H9 (cell line): ENCODE data around the gene NEK4. TPM values are rescaled to one million over a fixed set of nuclear protein-coding genes. Genes with fewer than 3 reads are reported as not detected.

Experiments used
- DNase-seq: peaks from one replicate; pipeline ENCODE4 v3.0.0-alpha.2; 2017
- H2AFZ ChIP-seq: one replicate; pipeline ENCODE4 v1.6.1; 2013; ENCODE audit warnings: mild to moderate bottlenecking, low read length, control low read depth, moderate library complexity
- H2AK5ac ChIP-seq: 2 replicates; pipeline ENCODE4 v1.6.1; 2013; ENCODE audit warnings: low read length, control low read depth, mixed read lengths; ENCODE audit not compliant: insufficient read length
- H2BK120ac ChIP-seq: one replicate; pipeline ENCODE4 v1.6.1; 2013; ENCODE audit warnings: low read depth, mild to moderate bottlenecking, low read length, control low read depth, inconsistent platforms; ENCODE audit not compliant: poor library complexity, severe bottlenecking
- H2BK12ac ChIP-seq: 2 replicates; pipeline ENCODE4 v1.6.1; 2013; ENCODE audit warnings: low read length, control low read depth, mixed read lengths, low read depth; ENCODE audit not compliant: insufficient read length
- H2BK15ac ChIP-seq: 2 replicates; pipeline ENCODE4 v1.6.1; 2013; ENCODE audit warnings: low read depth, low read length, control low read depth
- H2BK20ac ChIP-seq: one replicate; pipeline ENCODE4 v1.6.1; 2013; ENCODE audit warnings: low read depth, mild to moderate bottlenecking, low read length, control low read depth, inconsistent platforms; ENCODE audit not compliant: poor library complexity, severe bottlenecking
- H2BK5ac ChIP-seq: 2 replicates; pipeline ENCODE4 v1.6.1; 2013; ENCODE audit warnings: low read length, control low read depth, mixed read lengths; ENCODE audit not compliant: insufficient read length
- H3K14ac ChIP-seq: 2 replicates; pipeline ENCODE4 v1.6.1; 2013; ENCODE audit warnings: low read length, control low read depth; ENCODE audit not compliant: insufficient read depth
- H3K18ac ChIP-seq: 2 replicates; pipeline ENCODE4 v1.6.1; 2013; ENCODE audit warnings: low read depth, mild to moderate bottlenecking, mixed read lengths, low read length, control low read depth; ENCODE audit not compliant: insufficient read length
- H3K23ac ChIP-seq: 2 replicates; pipeline ENCODE4 v1.6.1; 2013; ENCODE audit warnings: low read length, control low read depth, mixed read lengths, low read depth; ENCODE audit not compliant: insufficient read length
- H3K23me2 ChIP-seq: 2 replicates; pipeline ENCODE4 v1.6.1; 2013; ENCODE audit warnings: low read depth, mild to moderate bottlenecking, mixed read lengths, low read length, control low read depth; ENCODE audit not compliant: insufficient read length, poor library complexity, severe bottlenecking
- H3K27ac ChIP-seq: 2 replicates; pipeline ENCODE4 v1.5.1; 2013; ENCODE audit warnings: low read length, control low read depth, mixed read lengths, low read depth; ENCODE audit not compliant: insufficient read length
- H3K27me3 ChIP-seq: 2 replicates; pipeline ENCODE4 v1.6.1; 2013; ENCODE audit warnings: low read length, control low read depth, inconsistent platforms; ENCODE audit not compliant: insufficient read depth
- H3K4ac ChIP-seq: 2 replicates; pipeline ENCODE4 v1.6.1; 2013; ENCODE audit warnings: low read depth, mild to moderate bottlenecking, control low read depth, inconsistent platforms, low read length, moderate library complexity
- H3K4me1 ChIP-seq: 2 replicates; pipeline ENCODE4 v1.6.1; 2013; ENCODE audit warnings: low read length, control low read depth, inconsistent platforms; ENCODE audit not compliant: insufficient read depth
- H3K4me2 ChIP-seq: 2 replicates; pipeline ENCODE4 v1.6.1; 2013; ENCODE audit warnings: low read length, control low read depth, mixed read lengths; ENCODE audit not compliant: insufficient read length, insufficient read depth
- H3K56ac ChIP-seq: 2 replicates; pipeline ENCODE4 v1.6.1; 2013; ENCODE audit warnings: low read depth, mild to moderate bottlenecking, mixed read lengths, low read length, control low read depth; ENCODE audit not compliant: insufficient read length
- H3K79me1 ChIP-seq: 2 replicates; pipeline ENCODE4 v1.6.1; 2013; ENCODE audit warnings: low read depth, mild to moderate bottlenecking, moderate library complexity, low read length, control low read depth, inconsistent platforms; ENCODE audit not compliant: insufficient read depth, poor library complexity, severe bottlenecking
- H3K79me2 ChIP-seq: 2 replicates; pipeline ENCODE4 v1.6.1; 2013; ENCODE audit warnings: low read length, control low read depth, inconsistent platforms; ENCODE audit not compliant: insufficient read depth
- H3K9ac ChIP-seq: 2 replicates; pipeline ENCODE4 v1.6.1; 2013; ENCODE audit warnings: low read length, control low read depth, mixed read lengths; ENCODE audit not compliant: insufficient read length; ENCODE audit errors: extremely low read depth
- H3K9me3 ChIP-seq: one replicate; pipeline ENCODE4 v1.6.1; 2013; ENCODE audit warnings: low read depth, low read length, inconsistent platforms; ENCODE audit not compliant: control insufficient read depth
- H3T11ph ChIP-seq: one replicate; pipeline ENCODE4 v1.6.1; 2013; ENCODE audit warnings: mild to moderate bottlenecking, low read length, control low read depth, inconsistent platforms
- H4K20me1 ChIP-seq: one replicate; pipeline ENCODE4 v1.6.1; 2013; ENCODE audit not compliant: control insufficient read depth, insufficient read length, insufficient read depth
- H4K5ac ChIP-seq: 2 replicates; pipeline ENCODE4 v1.6.1; 2013; ENCODE audit warnings: low read depth, mild to moderate bottlenecking, mixed read lengths, low read length, control low read depth; ENCODE audit not compliant: insufficient read length
- H4K8ac ChIP-seq: replicated peaks from 2 replicates; pipeline ENCODE4 v1.6.1; 2013; ENCODE audit warnings: low read length, control low read depth, mixed read lengths, low read depth; ENCODE audit not compliant: insufficient read length
- H4K91ac ChIP-seq: 2 replicates; pipeline ENCODE4 v1.6.1; 2013; ENCODE audit warnings: low read depth, mild to moderate bottlenecking, moderate library complexity, mixed read lengths, low read length, control low read depth; ENCODE audit not compliant: insufficient read length
- H3K27ac Mint-ChIP-seq, 3 experiments: 2 replicates in 2 of 3; 3 replicates in 1 of 3; pipeline ENCODE4 v1.8.0; 2020 to 2021; ENCODE audit warnings: mixed read lengths in 3 of 3, mild to moderate bottlenecking in 1 of 3, moderate library complexity in 1 of 3
- H3K27me3 Mint-ChIP-seq: 2 replicates; pipeline ENCODE4 v1.8.0; 2021; ENCODE audit warnings: low read depth, mild to moderate bottlenecking, moderate library complexity, mixed read lengths
- H3K36me3 Mint-ChIP-seq, 3 experiments: 2 replicates in 2 of 3; 3 replicates in 1 of 3; pipeline ENCODE4 v1.8.0; 2020 to 2021; ENCODE audit warnings: low read depth in 3 of 3, mixed read lengths in 3 of 3; ENCODE audit not compliant: insufficient read depth in 1 of 3
- H3K4me1 Mint-ChIP-seq, 2 experiments: 2 replicates each; pipeline ENCODE4 v1.8.0; 2020; ENCODE audit warnings: mixed read lengths in 2 of 2
- H3K4me3 Mint-ChIP-seq, 2 experiments: 2 replicates in 1 of 2; 3 replicates in 1 of 2; pipeline ENCODE4 v1.8.0; 2020 to 2021; ENCODE audit warnings: mild to moderate bottlenecking in 2 of 2, mixed read lengths in 2 of 2, moderate library complexity in 1 of 2
- H3K9me3 Mint-ChIP-seq, 2 experiments: 2 replicates in 1 of 2; 3 replicates in 1 of 2; pipeline ENCODE4 v1.8.0; 2020; ENCODE audit warnings: mild to moderate bottlenecking in 2 of 2, mixed read lengths in 2 of 2, moderate library complexity in 1 of 2
- CTCF ChIP-seq: fragments of 200-600 bp; sonication (generic); conservative IDR thresholded peaks from 3 replicates; pipeline ENCODE4 v1.8.0; 2021; ENCODE audit warnings: antibody characterized with exemption, mild to moderate bottlenecking
- WGBS: extraction: QIAGEN DNeasy Blood & Tissue Kit; methylation state at CpG from one replicate; pipeline ENCODE4 v1.1.7; 2013; ENCODE audit warnings: missing lambda C conversion rate, low lambda C conversion rate, mixed read lengths; ENCODE audit not compliant: insufficient read length; ENCODE audit errors: extremely low coverage; 5-methylcytosine and 5-hydroxymethylcytosine counted together
- total RNA-seq: library from RNA; stranded (reverse); gene quantifications from 2 replicates; pipeline ENCODE4 v1.2.1, GENCODE V29; 2021

The NEK4 gene
- total RNA-seq, 1 experiment from 2014 or later: 36.0 TPM

- WGBS: no CpG with 5 or more reads among the region's 94 CpGs
- H3K27ac Mint-ChIP-seq: peak within 1 kb of the TSS; percentile 76 to 97 (median 89); a peak in 6 of 7 replicates
- H3K36me3 Mint-ChIP-seq: peaks cover 7 to 17% (median 13%) of the 10 kb centered on the region in 3 experiments; a peak in 6 of 7 replicates
These were observed 64.8 kb downstream of the NEK4 start, which contains the start of the genes GLT8D1 and SPCS1 for GRCh38 chr3:52705688-52706686. TSS of gene GLT8D1 (minus strand) at chr3:52705791. CDS start at chr3:52700460, 5,331 bp downstream. TSS of gene SPCS1 (plus strand) at chr3:52706106. CDS start at chr3:52706247, 141 bp downstream.

More at GRCh38 chr3:52705688-52706686, 64.8 kb downstream of the NEK4 start, which contains the start of the genes GLT8D1 and SPCS1:
- H3K9me3 Mint-ChIP-seq: no peaks in the 10 kb centered on the region; a peak in 1 of 5 replicates
- no peak within 1 kb of the TSS for H3K23ac ChIP-seq
- no peak within 1 kb of the TSS for H2AK5ac ChIP-seq
- peak within 1 kb of the TSS; percentile 81 for H3K9ac ChIP-seq
- no peak for TF ChIP-seq CTCF
- H3K23me2 ChIP-seq: peaks cover 12% of the 10 kb centered on the region
- H4K8ac ChIP-seq: no peak within 1 kb of the TSS
- H4K5ac ChIP-seq: no peak within 1 kb of the TSS
- H3K56ac ChIP-seq: no peak within 1 kb of the TSS
- peaks cover 3% of the 10 kb centered on the region; the same call in 1 of the 2 replicates for H3K79me2 ChIP-seq
- no peaks in the 10 kb centered on the region; the same call in 1 of the 2 replicates for H3K4me1 ChIP-seq
- H3K4ac ChIP-seq: no peak within 1 kb of the TSS
- H3K4me3 Mint-ChIP-seq: peak within 1 kb of the TSS; percentile 96 to 97
- peak; percentile 85 for DNase-seq
- H2BK120ac ChIP-seq: no peak within 1 kb of the TSS
- H3K27ac ChIP-seq: no peak within 1 kb of the TSS
- no peak within 1 kb of the TSS for H2BK20ac ChIP-seq
- no peak within 1 kb of the TSS for H2BK5ac ChIP-seq
- peak within 1 kb of the TSS; percentile 58 for H3K18ac ChIP-seq
- no peaks in the 10 kb centered on the region for H3K9me3 ChIP-seq
- no peak within 1 kb of the TSS for H3T11ph ChIP-seq
- no peak within 1 kb of the TSS for H2AFZ ChIP-seq
- no peak within 1 kb of the TSS for H4K91ac ChIP-seq
- no peaks in the 10 kb centered on the region for H4K20me1 ChIP-seq
- H3K4me2 ChIP-seq: peak within 1 kb of the TSS; percentile 87
- H2BK12ac ChIP-seq: no peak within 1 kb of the TSS
- H3K79me1 ChIP-seq: no peaks in the 10 kb centered on the region
- H2BK15ac ChIP-seq: no peak within 1 kb of the TSS
- no peak within 1 kb of the TSS; the same call in 1 of the 2 replicates for H3K14ac ChIP-seq
- H3K4me1 Mint-ChIP-seq: peaks cover 15% of the 10 kb centered on the region in 2 experiments
- H3K27me3 ChIP-seq: no peaks in the 10 kb centered on the region
- H3K27me3 Mint-ChIP-seq: no peaks in the 10 kb centered on the region
